Body of pancreas (tissue), 4 donors: ENCODE data around the gene SUPT3H.

Source experiments
- POLR2A ChIP-seq, 3 donors: fragments of 450-650 bp; IDR thresholded peaks; one replicate each; pipeline ENCODE4 v1.6.1; 2016; ENCODE audit warnings: antibody characterized with exemption in 3 of 3, mild to moderate bottlenecking in 2 of 3
- TF ChIP-seq, protein P1 (sequence below), 7 experiments: fragments of 450-650 bp in 4 of 7; fragments of 200-600 bp in 3 of 7; sonication (generic) in 3 of 7; IDR thresholded peaks; one replicate each; pipeline ENCODE4 v1.5.1; 2016 to 2019; ENCODE audit warnings: antibody characterized with exemption in 7 of 7

DNA sequence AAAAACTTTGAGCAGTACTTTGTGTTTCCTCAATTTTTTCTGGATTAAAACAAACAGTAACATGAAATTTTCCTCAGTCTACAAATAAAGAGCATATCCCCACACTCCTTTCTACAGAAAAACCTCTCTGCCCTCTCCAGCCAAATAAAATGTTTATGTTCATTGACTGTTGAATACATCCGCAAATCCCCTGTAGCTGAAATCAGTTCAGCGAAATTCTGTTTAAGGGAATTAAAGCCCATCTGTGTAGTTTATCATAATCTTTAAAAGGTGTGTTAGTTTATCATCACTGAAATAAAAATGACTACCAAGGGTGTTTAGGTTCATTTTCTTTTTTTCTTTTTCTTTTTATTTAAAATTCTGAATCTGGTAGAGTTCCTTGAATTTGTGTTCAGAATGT lies 207.4 kb downstream of the SUPT3H start:
- TF ChIP-seq, protein P1, sequence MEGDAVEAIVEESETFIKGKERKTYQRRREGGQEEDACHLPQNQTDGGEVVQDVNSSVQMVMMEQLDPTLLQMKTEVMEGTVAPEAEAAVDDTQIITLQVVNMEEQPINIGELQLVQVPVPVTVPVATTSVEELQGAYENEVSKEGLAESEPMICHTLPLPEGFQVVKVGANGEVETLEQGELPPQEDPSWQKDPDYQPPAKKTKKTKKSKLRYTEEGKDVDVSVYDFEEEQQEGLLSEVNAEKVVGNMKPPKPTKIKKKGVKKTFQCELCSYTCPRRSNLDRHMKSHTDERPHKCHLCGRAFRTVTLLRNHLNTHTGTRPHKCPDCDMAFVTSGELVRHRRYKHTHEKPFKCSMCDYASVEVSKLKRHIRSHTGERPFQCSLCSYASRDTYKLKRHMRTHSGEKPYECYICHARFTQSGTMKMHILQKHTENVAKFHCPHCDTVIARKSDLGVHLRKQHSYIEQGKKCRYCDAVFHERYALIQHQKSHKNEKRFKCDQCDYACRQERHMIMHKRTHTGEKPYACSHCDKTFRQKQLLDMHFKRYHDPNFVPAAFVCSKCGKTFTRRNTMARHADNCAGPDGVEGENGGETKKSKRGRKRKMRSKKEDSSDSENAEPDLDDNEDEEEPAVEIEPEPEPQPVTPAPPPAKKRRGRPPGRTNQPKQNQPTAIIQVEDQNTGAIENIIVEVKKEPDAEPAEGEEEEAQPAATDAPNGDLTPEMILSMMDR (IDR thresholded peaks at IDR 0.05), result no peak
- TF ChIP-seq POLR2A (IDR thresholded peaks at IDR 0.05), result no peak
